GM13977 (cell line): ENCODE measurements around the gene UTS2B.

Source experiments
- DNase-seq: peaks from one replicate; pipeline ENCODE4 v3.0.0; 2012; ENCODE audit warnings: low spot score
- in situ Hi-C: fragments of 300-500 bp; cut with MboI; formaldehyde crosslinking; loops from one replicate; pipeline ENCODE4 v1.12.0; 2022; ENCODE audit warnings: low sequenced_read_pairs, low pct_unique_long_range_greater_than_20kb, mixed read lengths, inconsistent platforms; ENCODE audit not compliant: unreplicated experiment
- TF ChIP-seq, protein P1 (sequence below): IDR thresholded peaks from 2 replicates; pipeline ENCODE4 v1.5.1; 2012; ENCODE audit warnings: mild to moderate bottlenecking, control low read depth; ENCODE audit not compliant: insufficient read depth; ENCODE audit errors: extremely low read depth, missing control alignments

The UTS2B gene

DNA sequence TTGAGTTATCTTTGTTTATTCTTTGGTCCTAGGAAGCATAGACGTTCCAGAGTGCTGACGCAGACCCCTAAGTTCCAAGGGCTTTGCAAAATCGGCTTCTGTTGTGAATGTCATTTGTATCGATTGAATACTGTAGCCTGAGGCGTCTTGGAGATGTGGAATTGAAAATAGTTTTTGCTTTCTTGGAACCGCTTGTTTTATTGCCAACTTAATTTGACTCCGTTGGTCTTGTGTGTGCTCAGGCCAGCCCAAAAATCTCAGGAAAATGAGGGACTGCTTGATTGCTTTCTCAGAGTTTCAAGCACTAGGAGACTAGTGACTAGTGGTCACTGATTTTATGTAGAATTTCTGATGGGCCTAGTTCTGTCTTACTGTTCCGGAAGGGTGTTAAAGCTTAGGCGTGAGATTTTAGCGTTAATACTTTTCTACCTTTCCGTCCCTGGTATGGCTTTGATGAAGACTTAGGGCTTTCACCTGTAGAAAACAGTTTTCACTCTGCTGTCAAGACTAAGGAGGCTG is 263 bp upstream of the UTS2B start:
- DNase-seq, result no peak
- TF ChIP-seq, protein P1, sequence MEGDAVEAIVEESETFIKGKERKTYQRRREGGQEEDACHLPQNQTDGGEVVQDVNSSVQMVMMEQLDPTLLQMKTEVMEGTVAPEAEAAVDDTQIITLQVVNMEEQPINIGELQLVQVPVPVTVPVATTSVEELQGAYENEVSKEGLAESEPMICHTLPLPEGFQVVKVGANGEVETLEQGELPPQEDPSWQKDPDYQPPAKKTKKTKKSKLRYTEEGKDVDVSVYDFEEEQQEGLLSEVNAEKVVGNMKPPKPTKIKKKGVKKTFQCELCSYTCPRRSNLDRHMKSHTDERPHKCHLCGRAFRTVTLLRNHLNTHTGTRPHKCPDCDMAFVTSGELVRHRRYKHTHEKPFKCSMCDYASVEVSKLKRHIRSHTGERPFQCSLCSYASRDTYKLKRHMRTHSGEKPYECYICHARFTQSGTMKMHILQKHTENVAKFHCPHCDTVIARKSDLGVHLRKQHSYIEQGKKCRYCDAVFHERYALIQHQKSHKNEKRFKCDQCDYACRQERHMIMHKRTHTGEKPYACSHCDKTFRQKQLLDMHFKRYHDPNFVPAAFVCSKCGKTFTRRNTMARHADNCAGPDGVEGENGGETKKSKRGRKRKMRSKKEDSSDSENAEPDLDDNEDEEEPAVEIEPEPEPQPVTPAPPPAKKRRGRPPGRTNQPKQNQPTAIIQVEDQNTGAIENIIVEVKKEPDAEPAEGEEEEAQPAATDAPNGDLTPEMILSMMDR, result no peak
- in situ Hi-C loops, result no loop called here

DNA sequence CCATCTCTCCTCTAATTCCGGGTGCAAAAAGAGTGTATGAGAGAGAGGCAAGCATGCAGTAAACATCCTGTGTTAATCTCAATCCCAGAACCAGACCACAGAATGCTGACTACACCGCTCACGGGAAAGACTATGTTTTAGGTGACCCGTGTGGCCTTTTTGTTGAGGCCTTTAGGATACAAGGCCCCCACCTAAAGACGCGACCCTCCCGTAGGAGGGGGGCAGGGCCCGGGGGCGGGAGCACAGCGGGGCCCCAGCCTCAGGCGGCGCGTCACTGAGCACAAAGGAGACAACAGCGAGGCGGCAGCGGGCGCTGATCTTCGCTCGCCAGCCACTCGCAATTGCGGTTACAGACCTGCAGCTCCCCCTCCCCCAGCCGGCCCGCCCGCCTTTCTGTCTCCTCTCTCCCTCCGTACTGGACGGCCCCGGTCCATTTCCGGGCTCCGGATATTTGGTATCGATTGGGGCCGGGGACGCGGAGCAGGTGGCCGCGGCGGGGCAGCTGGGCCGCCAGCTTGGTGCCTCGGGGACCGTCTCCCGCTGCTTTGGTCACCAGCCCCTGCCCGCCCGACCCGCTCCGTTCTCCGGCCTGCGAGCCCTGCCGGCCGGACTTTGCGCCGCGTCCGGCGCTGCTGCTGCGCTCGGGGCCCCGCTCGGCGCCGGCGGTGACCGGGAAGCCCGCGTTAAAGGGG is 1.2 kb downstream of the UTS2B start, which contains the start of gene CCDC50:
CCDC50 (plus strand) TSS at position 433 of the 692 bp plus-strand sequence. CDS start 281 bp downstream, outside the sequence.
- TF ChIP-seq, protein P1, result peak; percentile 14
- DNase-seq, result peak; percentile 88
- in situ Hi-C loops, result no loop called here

DNA sequence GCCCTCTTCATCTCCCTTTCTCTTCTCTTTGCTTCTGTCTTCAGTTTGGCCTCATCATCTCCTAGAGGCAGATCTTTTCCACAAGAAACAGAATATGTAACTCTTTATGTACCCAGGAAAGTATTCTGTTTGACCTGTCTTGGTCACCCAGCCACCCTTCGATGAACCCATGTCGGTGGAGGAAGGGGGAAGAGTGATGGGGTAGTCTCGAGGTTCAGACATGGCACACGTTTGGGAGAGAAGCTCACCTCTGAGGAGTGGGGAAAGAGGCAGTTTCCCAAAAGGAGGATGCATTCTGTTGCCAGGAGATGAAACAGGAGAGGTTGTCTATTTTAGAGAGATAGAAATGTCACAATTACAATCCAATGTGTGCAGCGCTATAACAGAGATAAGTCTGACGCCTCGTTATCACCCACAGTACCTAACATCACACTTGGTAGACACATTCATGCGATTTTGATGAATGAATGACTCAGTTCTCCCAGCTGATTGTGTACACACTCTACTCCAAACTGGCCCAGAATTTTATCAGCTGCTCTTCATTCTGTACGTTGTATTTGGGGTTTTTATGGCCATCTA is 1.9 kb downstream of the UTS2B start:
- DNase-seq, result no peak
- TF ChIP-seq, protein P1, result no peak
- in situ Hi-C loops, result no loop called here

DNA sequence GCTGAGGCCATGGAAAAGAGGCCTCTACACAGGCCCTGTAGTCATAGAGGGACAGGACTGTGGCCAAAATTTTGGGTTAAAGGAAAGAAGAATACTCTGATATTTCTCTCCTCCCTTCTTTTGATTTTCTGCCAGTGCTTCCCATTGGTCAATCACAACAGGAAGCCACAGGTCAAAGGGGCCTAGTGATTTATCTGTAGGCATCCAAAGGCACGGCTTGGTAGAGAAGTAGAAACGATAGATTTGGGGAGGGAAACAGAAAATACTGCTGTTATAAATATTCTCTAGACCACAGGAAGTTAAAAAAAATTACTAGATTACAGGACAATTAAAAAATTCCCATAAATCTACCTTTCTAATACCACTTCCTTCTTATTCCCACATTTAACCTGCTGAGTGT is 2.8 kb downstream of the UTS2B start:
- no peak for DNase-seq
- in situ Hi-C loops, result no loop called here
- TF ChIP-seq, protein P1, result no peak

DNA sequence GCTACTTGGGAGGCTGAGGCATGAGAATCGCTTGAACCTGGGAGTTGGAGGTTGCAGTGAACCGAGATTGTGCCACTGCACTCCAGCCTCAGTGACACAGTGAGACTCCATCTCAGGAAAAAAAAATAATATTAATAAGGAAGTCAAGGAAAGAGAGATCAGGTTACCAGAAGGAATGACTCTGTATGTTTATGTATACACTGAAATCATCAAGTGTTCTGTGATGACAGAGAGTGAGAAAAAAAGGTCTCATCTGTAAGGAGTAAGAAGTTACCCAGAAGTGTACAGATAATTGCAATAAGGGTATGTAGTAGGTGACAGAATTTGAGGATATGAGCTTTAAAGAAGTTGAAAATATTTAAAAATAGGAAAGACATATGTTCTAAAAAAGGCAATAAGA is 5.4 kb downstream of the UTS2B start:
- no peak for DNase-seq
- TF ChIP-seq, protein P1, result no peak
- in situ Hi-C loops, result no loop called here

DNA sequence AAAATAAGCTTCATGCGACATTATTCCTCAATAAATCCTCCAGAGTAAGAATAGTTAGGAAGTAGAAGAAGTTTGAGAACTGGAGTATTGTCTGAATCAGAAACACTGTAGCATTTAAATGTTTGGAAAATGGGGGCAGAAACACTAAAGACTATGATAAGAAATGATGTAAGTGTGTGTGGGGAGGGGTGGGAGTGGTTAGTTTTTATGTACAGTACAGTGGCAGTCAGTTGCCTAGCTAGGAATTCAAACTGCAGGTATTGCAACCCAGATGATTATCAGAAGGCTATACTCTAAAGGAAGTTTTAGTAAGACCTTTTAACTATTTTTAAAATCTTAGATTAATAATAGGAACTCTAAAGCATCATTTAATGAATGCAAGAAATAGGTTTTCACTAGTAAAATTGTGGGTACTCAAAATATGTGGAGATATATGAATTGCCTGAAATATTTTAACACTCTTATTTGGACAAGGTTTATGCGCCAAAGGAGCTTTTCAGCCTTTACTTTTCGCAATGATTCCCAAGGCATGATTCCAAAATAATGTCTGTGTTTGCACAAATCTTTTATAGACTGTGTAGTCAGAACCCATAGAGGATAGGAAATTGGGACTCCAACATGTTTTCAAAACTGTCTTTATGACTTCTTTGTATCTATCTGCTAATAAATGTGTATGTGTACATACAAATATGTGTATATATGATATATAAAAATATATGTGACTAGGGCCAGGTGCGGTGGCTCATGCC is 9.1 kb downstream of the UTS2B start:
- in situ Hi-C loops, result no loop called here

More for the DNA sequence above, 9.1 kb downstream of the UTS2B start:
- TF ChIP-seq, protein P1, result no peak
- no peak for DNase-seq
